Panc1 (cell line): ENCODE data around the gene KIF25. TPM values are rescaled to one million over a fixed set of nuclear protein-coding genes. Genes with fewer than 3 reads are reported as not detected.

ENCODE experiments used
- ATAC-seq: fragments of 200-7000 bp; cut with Tn5 transposase; 2 replicates; pipeline ENCODE4 v1.9.1; 2020; ENCODE audit warnings: mild to moderate bottlenecking, moderate library complexity
- BruUV-seq: library from RNA; stranded (reverse); fragments of 400-500 nt; replicated peaks from 2 replicates; lab custom pipeline; 2021; lab: Mats Ljungman, UMichigan
- CTCF ChIA-PET: fragments of 300-600 bp; sonication (Branson Sonifier 250); formaldehyde crosslinking; loops from one replicate; lab custom pipeline; 2022; ENCODE audit warnings: antibody characterized with exemption; lab: Charles Lee
- POLR2A ChIA-PET: fragments of 300-600 bp; sonication (Branson Sonifier 250); formaldehyde crosslinking; loops from one replicate; lab custom pipeline; 2022; ENCODE audit warnings: antibody characterized with exemption; lab: Charles Lee
- DNase-seq: peaks from one replicate; pipeline ENCODE4 v3.0.0-alpha.2; 2010; ENCODE audit warnings: low read depth, low spot score
- H3K27ac ChIP-seq: 2 replicates; pipeline ENCODE4 v1.5.1; 2011; ENCODE audit warnings: mild to moderate bottlenecking, low read length, inconsistent platforms
- H3K27me3 ChIP-seq: fragments of 200-500 bp; sonication (Bioruptor generic); 2 replicates; pipeline ENCODE4 v1.6.0; 2014; ENCODE audit warnings: low read length, inconsistent platforms; ENCODE audit not compliant: control insufficient read depth, insufficient read depth
- H3K36me3 ChIP-seq: fragments of 200-500 bp; sonication (Bioruptor generic); 2 replicates; pipeline ENCODE4 v1.5.1; 2014; ENCODE audit warnings: inconsistent platforms, mild to moderate bottlenecking, low read length, moderate library complexity; ENCODE audit not compliant: control insufficient read depth, insufficient read depth
- H3K4me1 ChIP-seq: 2 replicates; pipeline ENCODE4 v1.5.1; 2011; ENCODE audit warnings: inconsistent platforms, mild to moderate bottlenecking, low read length, moderate library complexity; ENCODE audit not compliant: control insufficient read depth, insufficient read depth
- H3K4me3 ChIP-seq, 2 experiments: 2 replicates each; pipeline ENCODE4 v1.5.1; 2011 to 2012; ENCODE audit warnings: low read depth in 2 of 2, low read length in 2 of 2, mild to moderate bottlenecking in 2 of 2, inconsistent platforms in 1 of 2, moderate library complexity in 1 of 2
- H3K9me3 ChIP-seq: fragments of 200-500 bp; sonication (Bioruptor generic); 2 replicates; pipeline ENCODE4 v1.5.1; 2014; ENCODE audit warnings: low read depth, mild to moderate bottlenecking, inconsistent platforms, low read length, moderate library complexity; ENCODE audit not compliant: control insufficient read depth, insufficient read depth
- CTCF ChIP-seq: fragments of 450-650 bp; IDR thresholded peaks from 2 replicates; pipeline ENCODE4 v1.5.1; 2017; ENCODE audit warnings: mild to moderate bottlenecking
- POLR2AphosphoS5 ChIP-seq: IDR thresholded peaks from 2 replicates; pipeline ENCODE4 v1.6.1; 2012; ENCODE audit warnings: mild to moderate bottlenecking, low read depth, low read length, moderate library complexity
- REST ChIP-seq, 2 experiments: IDR thresholded peaks; 2 replicates each; pipeline ENCODE4 v1.6.1; 2011 to 2012; ENCODE audit warnings: low read depth in 2 of 2, control low read depth in 1 of 2, low read length in 1 of 2, mild to moderate bottlenecking in 1 of 2, moderate library complexity in 1 of 2; ENCODE audit not compliant: insufficient read depth in 1 of 2
- SIN3A ChIP-seq: IDR thresholded peaks from 2 replicates; pipeline ENCODE4 v1.6.1; 2012; ENCODE audit warnings: low read depth, mild to moderate bottlenecking, low read length, moderate library complexity, borderline replicate concordance; ENCODE audit not compliant: insufficient read depth
- TCF7L2 ChIP-seq: IDR thresholded peaks from 2 replicates; pipeline ENCODE4 v1.6.1; 2011; ENCODE audit warnings: mild to moderate bottlenecking, low read depth, low read length, inconsistent platforms
- in situ Hi-C: cut with HindIII; loops from 2 replicates; pipeline ENCODE4 v1.10.0; 2016; ENCODE audit warnings: low sequenced_read_pairs, low pct_unique_long_range_greater_than_20kb
- intact Hi-C: fragments of 100-400 bp; cut with micrococcal nuclease; formaldehyde crosslinking; loops from one replicate; pipeline ENCODE4 v1.10.0; 2022; ENCODE audit not compliant: unreplicated experiment
- total RNA-seq: library from RNA; stranded (reverse); gene quantifications from one replicate; pipeline ENCODE4 v1.2.1, GENCODE V29; 2021; ENCODE audit not compliant: unreplicated experiment

Gene KIF25
- total RNA-seq, 1 experiment from 2014 or later = 0.44 TPM

GRCh38 chr6:168057836-168058235 is 60.4 kb downstream of the KIF25 start:
- H3K27ac ChIP-seq = no peak overlapping the region
- TF ChIP-seq CTCF (no peak), SIN3A (no peak), POLR2AphosphoS5 (no peak), TCF7L2 (no peak), REST (IDR thresholded peaks at IDR 0.05; ENCODE audit: insufficient read depth in 1 of 2, low read depth in 2 of 2, low read length in 1 of 2) (no peak)
- POLR2A ChIA-PET = no interaction called here
- H3K27me3 ChIP-seq = no peaks in the 10 kb centered on the region
- BruUV-seq = no TSS peak
- no peak overlapping the region for H3K4me3 ChIP-seq
- H3K4me1 ChIP-seq = no peaks in the 10 kb centered on the region
- in situ Hi-C loops (no loop called here), intact Hi-C loops (loop anchor here (10.0 kb wide), 1 partner anchor 143 kb away; no protein-coding TSS in a partner anchor)
- CTCF ChIA-PET = interaction anchor here (0.8 kb wide), 1 partner anchor 100 kb away, joined by 10 read pairs; no protein-coding TSS in a partner anchor
- ATAC-seq (no peak), DNase-seq (no peak)
- no peaks in the 10 kb centered on the region for H3K36me3 ChIP-seq
- H3K9me3 ChIP-seq = no peaks in the 10 kb centered on the region

GRCh38 chr6:168058691-168059551 is 61.5 kb downstream of the KIF25 start:
- Histone ChIP-seq H3K9me3 (no peaks in the 10 kb centered on the region), H3K27ac (no peak overlapping the region), H3K4me3 (no peak overlapping the region), H3K27me3 (no peaks in the 10 kb centered on the region), H3K4me1 (no peaks in the 10 kb centered on the region), H3K36me3 (no peaks in the 10 kb centered on the region)
- ChIA-PET POLR2A (no interaction called here), CTCF (interaction anchor here (0.6 kb wide), 1 partner anchor 123 kb away, joined by 3 read pairs; no protein-coding TSS in a partner anchor)
- no TSS peak for BruUV-seq
- DNase-seq (no peak), ATAC-seq (no peak)
- no peak for TF ChIP-seq REST (IDR thresholded peaks at IDR 0.05; ENCODE audit: insufficient read depth in 1 of 2, low read depth in 2 of 2, low read length in 1 of 2)
- TF ChIP-seq CTCF = 0 out of 2 replicates have a peak, but pooled peaks have one; percentile 5
- TF ChIP-seq TCF7L2 = no peak
- intact Hi-C loops (loop anchor here (10.0 kb wide), 1 partner anchor 144 kb away; no protein-coding TSS in a partner anchor), in situ Hi-C loops (no loop called here)
